Tibial artery (tissue), 4 donors: ENCODE results near the gene ABHD17C.

Experiments used
- DNase-seq, 2 donors: peaks; one replicate each; pipeline ENCODE4 v3.0.0-alpha.2; 2019
- H3K27ac ChIP-seq, 2 donors: fragments of 200-600 bp; sonication (generic) in 1 of 2; 1 replicate in 1 of 2; 2 replicates in 1 of 2; pipeline ENCODE4 v1.5.1; 2018 to 2019; ENCODE audit warnings: mild to moderate bottlenecking in 1 of 2
- H3K27me3 ChIP-seq, 2 donors: fragments of 200-600 bp; sonication (generic) in 1 of 2; one replicate each; pipeline versions ENCODE4 v1.5.1 to v1.6.0; 2016 to 2019
- H3K36me3 ChIP-seq, 3 donors: fragments of 200-600 bp; sonication (generic) in 2 of 3; one replicate each; pipeline ENCODE4 v1.5.1; 2016 to 2019; ENCODE audit warnings: mild to moderate bottlenecking in 2 of 3
- H3K4me1 ChIP-seq, 4 donors: fragments of 200-600 bp; sonication (generic) in 2 of 4; 1 replicate in 3 of 4; 2 replicates in 1 of 4; pipeline ENCODE4 v1.5.1; 2016 to 2019
- H3K4me3 ChIP-seq, 2 donors: fragments of 200-600 bp; sonication (generic) in 1 of 2; 1 replicate in 1 of 2; 2 replicates in 1 of 2; pipeline ENCODE4 v1.5.1; 2018 to 2019; ENCODE audit warnings: mild to moderate bottlenecking in 2 of 2
- H3K9me3 ChIP-seq, 3 donors: fragments of 200-600 bp; sonication (generic) in 1 of 3; one replicate each; pipeline ENCODE4 v1.5.1; 2016 to 2019
- CTCF ChIP-seq, 2 experiments: fragments of 200-600 bp in 1 of 2; fragments of 450-650 bp in 1 of 2; IDR thresholded peaks; one replicate each; pipeline ENCODE4 v1.5.1; 2017 to 2019; ENCODE audit warnings: antibody characterized with exemption in 2 of 2, mild to moderate bottlenecking in 1 of 2, moderate library complexity in 1 of 2
- intact Hi-C: fragments of 100-400 bp; cut with DNase I; formaldehyde crosslinking; loops from one replicate; pipeline ENCODE4 v1.15.0; 2023; ENCODE audit warnings: low total_unique reads

Gene ABHD17C

DNA sequence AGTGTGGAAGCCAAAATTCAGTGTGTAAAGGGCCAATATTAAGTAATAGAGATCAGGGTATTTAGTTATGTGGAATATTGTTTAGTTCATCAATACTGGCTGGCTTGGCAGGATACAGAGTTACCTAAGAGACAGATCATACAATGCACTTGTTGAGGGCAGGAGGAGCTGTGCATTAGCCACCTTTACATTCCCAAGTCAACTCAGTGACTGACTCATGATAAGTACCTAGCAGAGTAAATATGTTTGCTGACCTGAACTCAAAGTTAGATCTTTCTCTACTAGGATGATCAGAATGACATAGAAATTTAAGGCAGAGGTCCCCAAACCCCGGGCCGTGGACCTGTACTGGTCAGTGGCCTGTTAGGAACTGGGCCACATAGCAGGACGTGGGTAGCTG lies 3.5 kb upstream of the ABHD17C start:
- Histone ChIP-seq H3K9me3 (no peaks in the 10 kb centered on the region), H3K36me3 (no peaks in the 10 kb centered on the region), H3K27ac (no peak overlapping the region), H3K27me3 (no peaks in the 10 kb centered on the region), H3K4me3 (no peak overlapping the region), H3K4me1 (peaks cover 0 to 9% (median 7%) of the 10 kb centered on the region in 4 donors)
- no peak for DNase-seq
- no peak for TF ChIP-seq CTCF (IDR thresholded peaks at IDR 0.05)
- intact Hi-C loops = no loop called here

GRCh38 chr15:80693682-80694610 lies 1.2 kb upstream of the ABHD17C start:
- intact Hi-C loops = no loop called here
- Histone ChIP-seq H3K36me3 (no peaks in the 10 kb centered on the region), H3K4me1 (peaks cover 0 to 19% (median 16%) of the 10 kb centered on the region in 4 donors), H3K27ac (peak overlapping the region; percentile 89), H3K27me3 (no peaks in the 10 kb centered on the region), H3K4me3 (peak overlapping the region; percentile 77 to 87), H3K9me3 (no peaks in the 10 kb centered on the region)
- TF ChIP-seq CTCF (IDR thresholded peaks at IDR 0.05) = no peak
- DNase-seq = no peak

- TF ChIP-seq CTCF (IDR thresholded peaks at IDR 0.05) = no peak
- DNase-seq = no peak
- intact Hi-C loops = loop anchor here (5.0 kb wide), 1 partner anchor 83 kb away; the partner anchor contains the start of gene CEMIP
Observed at GRCh38 chr15:80694611-80695098, 455 bp upstream of the ABHD17C start.

GRCh38 chr15:80695911-80696661 lies 976 bp downstream of the ABHD17C start:
- no peaks in the 10 kb centered on the region for H3K9me3 ChIP-seq
- intact Hi-C loops = loop anchor here (5.0 kb wide), 1 partner anchor 81 kb away; the partner anchor contains the start of gene CEMIP
- H3K4me3 ChIP-seq = peak overlapping the region; percentile 77 to 87
- TF ChIP-seq CTCF (IDR thresholded peaks at IDR 0.05) = peak; percentile 23 to 32
- peak in 1 of 2 donors; percentile 70 for DNase-seq
- H3K36me3 ChIP-seq = no peaks in the 10 kb centered on the region
- H3K27me3 ChIP-seq = no peaks in the 10 kb centered on the region
- peak overlapping the region; percentile 66 to 73 for H3K27ac ChIP-seq
- peaks cover 0 to 19% (median 16%) of the 10 kb centered on the region in 4 donors for H3K4me1 ChIP-seq

More at GRCh38 chr15:80694611-80695098, 455 bp upstream of the ABHD17C start:
- Histone ChIP-seq H3K36me3 (no peaks in the 10 kb centered on the region), H3K4me1 (peaks cover 0 to 19% (median 16%) of the 10 kb centered on the region in 4 donors), H3K27ac (peak overlapping the region; percentile 89), H3K4me3 (peak overlapping the region; percentile 77 to 87), H3K9me3 (no peaks in the 10 kb centered on the region), H3K27me3 (no peaks in the 10 kb centered on the region)

DNA sequence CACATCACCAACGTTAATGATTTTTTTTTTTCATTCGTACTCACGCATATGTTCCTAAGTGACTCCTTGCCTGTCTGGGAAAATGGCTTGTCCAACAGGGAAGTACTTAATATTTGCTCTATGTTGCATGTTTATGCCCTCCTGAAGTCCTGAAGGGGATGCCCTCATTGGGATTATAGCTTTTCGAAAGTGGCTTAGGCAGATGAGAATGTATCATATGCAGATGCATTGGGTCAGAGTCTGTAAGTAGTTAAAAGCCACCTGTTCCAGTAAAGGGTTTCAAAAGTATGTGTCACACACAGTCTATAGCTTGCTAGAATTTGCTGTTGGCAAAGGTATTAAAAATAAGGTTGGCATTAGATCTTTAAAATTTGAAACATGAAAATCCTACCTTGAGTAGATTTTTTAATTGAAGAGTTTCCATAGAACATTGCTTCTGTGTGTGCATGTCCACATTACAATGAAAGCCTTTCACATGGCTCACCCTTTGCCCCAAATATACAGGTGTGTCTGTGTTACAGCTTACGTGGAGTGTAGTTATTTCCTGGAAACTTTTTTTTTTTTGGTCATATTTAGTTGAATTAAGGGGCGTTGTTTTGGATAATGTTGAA lies 2.1 kb downstream of the ABHD17C start:
- Histone ChIP-seq H3K36me3 (no peaks in the 10 kb centered on the region), H3K27ac (peak overlapping the region in 1 of 2 donors; percentile 66), H3K9me3 (no peaks in the 10 kb centered on the region), H3K27me3 (no peaks in the 10 kb centered on the region), H3K4me1 (peaks cover 0 to 29% (median 18%) of the 10 kb centered on the region in 4 donors), H3K4me3 (peak overlapping the region; percentile 77 to 87)
- no peak for TF ChIP-seq CTCF (IDR thresholded peaks at IDR 0.05)
- intact Hi-C loops = loop anchor here (5.0 kb wide), 1 partner anchor 80 kb away; the partner anchor contains the start of gene CEMIP
- no peak for DNase-seq
